Activated CD4-positive, alpha-beta T cell treated with anti-CD3 and anti-CD28 coated beads, Interleukin-2, amount 50 U/mL, for 1 hour (primary cell): ENCODE data around the gene TTC27.
"Not testable (repeated sequence)": the region's sequence is repeated elsewhere in the genome, so short reads cannot be mapped to it uniquely, and the experiment has no call there.

Experiments
- DNase-seq: peaks from one replicate; pipeline ENCODE4 v3.0.0-alpha.2; 2020

Gene TTC27

GRCh38 chr2:32812316-32812715 is 184.5 kb downstream of the TTC27 start:
- DNase-seq = no peak

GRCh38 chr2:32820088-32820487 is 192.2 kb downstream of the TTC27 start:
- no peak for DNase-seq

- DNase-seq = no peak
Observed at GRCh38 chr2:32820701-32821100, 192.9 kb downstream of the TTC27 start.

GRCh38 chr2:32824070-32824809 is 196.4 kb downstream of the TTC27 start:
- no peak for DNase-seq

GRCh38 chr2:32825291-32825712 is 197.5 kb downstream of the TTC27 start:
- DNase-seq = no peak

GRCh38 chr2:32830196-32830595 is 202.3 kb downstream of the TTC27 start:
- DNase-seq = no peak

- DNase-seq = no peak
Observed at GRCh38 chr2:32832821-32833220, 205.0 kb downstream of the TTC27 start.

GRCh38 chr2:32833709-32834108 is 205.9 kb downstream of the TTC27 start:
- DNase-seq = no peak

GRCh38 chr2:32835148-32835547 is 207.3 kb downstream of the TTC27 start:
- DNase-seq = no peak

GRCh38 chr2:32836933-32837332 is 209.1 kb downstream of the TTC27 start:
- DNase-seq = no peak

GRCh38 chr2:32838418-32838817 is 210.6 kb downstream of the TTC27 start:
- no peak for DNase-seq

GRCh38 chr2:32838949-32839348 is 211.1 kb downstream of the TTC27 start:
- no peak for DNase-seq

GRCh38 chr2:32841931-32842898 is 214.4 kb downstream of the TTC27 start:
- no peak for DNase-seq

GRCh38 chr2:32843699-32844098 is 215.8 kb downstream of the TTC27 start:
- no peak for DNase-seq

GRCh38 chr2:32844253-32844652 is 216.4 kb downstream of the TTC27 start:
- DNase-seq = no peak

- not testable (repeated sequence) for DNase-seq
Observed at GRCh38 chr2:32846274-32846673, 218.4 kb downstream of the TTC27 start.

- DNase-seq = no peak
Observed at GRCh38 chr2:32847734-32848133, 219.9 kb downstream of the TTC27 start.

GRCh38 chr2:32849456-32850194 is 221.8 kb downstream of the TTC27 start:
- DNase-seq = no peak

- DNase-seq = no peak
Observed at GRCh38 chr2:32851777-32852439, 224.1 kb downstream of the TTC27 start.

GRCh38 chr2:32852856-32853255 is 225.0 kb downstream of the TTC27 start:
- no peak for DNase-seq

- no peak for DNase-seq
Observed at GRCh38 chr2:32856891-32857290, 229.0 kb downstream of the TTC27 start.

GRCh38 chr2:32858713-32859112 is 230.9 kb downstream of the TTC27 start:
- DNase-seq = no peak

GRCh38 chr2:32860385-32860784 is 232.5 kb downstream of the TTC27 start:
- no peak for DNase-seq
